Right ventricle myocardium inferior (tissue), 1 donor: Measurements from ENCODE around the gene CTBP2. TPM values are rescaled to one million over a fixed set of nuclear protein-coding genes. Genes with fewer than 3 reads are reported as not detected.

Source experiments
- ATAC-seq: fragments of 200-7000 bp; cut with Tn5 transposase; one replicate; pipeline ENCODE4 v1.9.1; 2020; ENCODE audit warnings: mild to moderate bottlenecking, moderate library complexity
- DNase-seq: peaks from one replicate; pipeline ENCODE4 v3.0.0; 2021; ENCODE audit errors: missing footprints
- intact Hi-C: fragments of 100-400 bp; cut with DNase I; formaldehyde crosslinking; loops from one replicate; pipeline ENCODE4 v1.11.0; 2022
- total RNA-seq: library from RNA; stranded (reverse); fragmentation: NEBNext Ultra II Directional; extraction: Animal tissue kit (Norgen Biotek cat#: 25700); gene quantifications from one replicate; pipeline ENCODE4 v1.2.1, GENCODE V29; 2021
- donor health status: DM: no; HTN: yes; CAD: no; lungs with severe emphysema.

CTBP2 gene
- total RNA-seq, 1 donor from 2014 or later = 31.3 TPM

DNA sequence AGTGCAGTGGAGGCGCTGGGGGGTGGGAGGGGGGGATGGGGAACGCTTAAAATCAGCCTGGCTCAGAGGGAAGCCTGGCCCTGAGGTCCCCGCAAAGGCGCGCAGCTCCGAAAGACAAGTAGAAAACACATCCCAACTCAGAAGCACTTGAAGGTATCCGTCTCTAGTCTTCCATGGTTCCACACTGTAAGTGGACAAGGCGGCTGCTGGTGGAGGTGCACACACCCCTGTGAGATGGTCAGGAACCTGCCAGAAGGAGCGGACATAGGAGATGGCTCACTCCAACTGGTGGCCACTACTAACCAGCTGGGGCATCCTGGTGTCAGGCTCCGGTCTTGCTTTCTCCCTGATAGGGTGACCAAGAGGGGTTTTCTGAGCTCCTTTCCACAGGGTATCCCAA lies 41.7 kb downstream of the CTBP2 start:
- no peak for ATAC-seq
- no peak for DNase-seq
- intact Hi-C loops = loop anchor here (5.0 kb wide), 1 partner anchor 34 kb away; no protein-coding TSS in a partner anchor

- intact Hi-C loops = loop anchor here (5.0 kb wide), 1 partner anchor 34 kb away; no protein-coding TSS in a partner anchor
- DNase-seq = no peak
- peak; percentile 45 for ATAC-seq
These were observed 42.3 kb downstream of the CTBP2 start for GRCh38 chr10:125118011-125118611.

DNA sequence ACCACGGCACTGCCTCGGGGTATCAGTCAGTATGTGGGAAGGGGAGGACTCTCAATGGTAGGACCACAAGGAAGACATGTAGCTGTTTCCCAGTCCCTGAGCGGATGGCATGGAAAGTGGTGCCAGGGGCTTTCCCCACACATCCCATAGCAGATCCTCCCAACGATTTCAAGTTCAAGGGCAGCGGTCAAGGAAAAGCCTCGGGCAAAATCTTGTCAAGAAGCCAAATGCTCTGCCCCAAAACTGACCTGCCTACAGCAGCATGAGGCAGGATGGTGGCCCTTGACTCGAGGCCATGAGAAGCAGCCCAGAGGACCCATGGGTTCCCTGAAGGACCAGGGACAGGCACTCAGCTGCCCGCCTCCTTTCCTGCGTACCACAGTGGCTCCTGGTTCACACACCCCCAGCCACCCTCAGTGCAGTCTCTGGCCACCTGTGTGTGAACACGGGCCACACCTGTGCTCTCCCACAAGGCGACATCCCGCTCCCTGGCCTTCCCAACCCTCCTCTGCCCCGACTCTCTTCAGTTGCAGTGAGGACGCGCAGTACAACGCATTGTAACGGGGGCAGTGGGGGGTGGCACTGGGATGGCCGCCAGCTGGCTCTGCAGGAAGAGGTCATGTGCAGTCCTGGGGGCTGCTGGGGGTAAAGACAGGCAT lies 43.6 kb downstream of the CTBP2 start:
- no peak for ATAC-seq
- intact Hi-C loops = loop anchor here (5.0 kb wide), 1 partner anchor 36 kb away; no protein-coding TSS in a partner anchor
- DNase-seq = no peak

DNA sequence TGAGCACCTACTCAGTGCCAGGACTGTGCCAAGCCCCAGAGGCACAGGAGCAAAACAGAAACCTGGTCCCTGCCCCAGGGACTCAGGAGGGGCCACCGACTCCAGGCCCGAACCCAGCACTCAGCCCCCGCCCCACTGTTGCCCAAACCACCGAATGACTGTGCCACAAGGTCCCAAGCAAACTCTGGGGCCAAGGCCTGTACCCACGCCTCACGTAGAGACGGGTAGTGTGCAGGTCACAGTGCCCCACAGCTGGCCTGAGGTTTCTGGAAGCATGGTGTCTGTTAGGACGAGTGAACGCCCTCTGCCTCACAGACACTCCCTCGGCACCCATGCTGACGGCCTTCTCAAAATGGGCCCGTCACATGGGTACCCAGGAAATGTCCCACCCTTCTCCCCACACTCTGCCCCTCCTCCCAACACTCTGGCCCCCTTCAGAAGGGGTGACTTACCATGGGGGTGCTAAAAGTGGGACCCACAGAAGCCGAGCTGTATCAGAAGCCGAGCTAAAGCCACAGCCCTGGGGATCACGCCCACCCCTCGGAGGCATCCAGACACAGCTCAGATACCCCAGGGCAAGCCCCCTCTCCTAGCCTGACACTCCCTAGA lies 44.2 kb downstream of the CTBP2 start:
- no peak for ATAC-seq
- DNase-seq = no peak
- intact Hi-C loops = loop anchor here (5.0 kb wide), 1 partner anchor 36 kb away; no protein-coding TSS in a partner anchor

DNA sequence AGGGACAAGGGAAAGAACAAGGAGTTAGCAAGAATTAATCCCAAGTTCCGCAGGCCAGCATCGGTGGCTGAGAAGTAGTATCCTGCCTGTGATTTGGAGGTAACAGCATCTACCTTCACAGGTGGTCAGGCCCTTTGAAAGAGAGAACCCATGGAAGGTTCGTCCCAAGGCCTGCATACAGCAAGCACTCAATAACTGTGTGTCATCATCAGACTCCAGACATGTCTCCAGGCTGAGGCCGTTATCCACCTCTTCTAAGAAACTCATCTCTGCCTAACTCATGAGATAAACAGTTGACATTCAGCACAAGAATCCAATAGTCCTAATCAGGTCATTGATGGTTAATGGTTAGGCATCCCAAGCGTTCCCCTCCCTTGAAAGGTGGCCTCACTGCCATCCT lies 45.0 kb downstream of the CTBP2 start:
- DNase-seq (no peak), ATAC-seq (no peak)
- intact Hi-C loops = loop anchor here (5.0 kb wide), 1 partner anchor 37 kb away; no protein-coding TSS in a partner anchor

- DNase-seq (no peak), ATAC-seq (no peak)
- intact Hi-C loops = loop anchor here (5.0 kb wide), 1 partner anchor 37 kb away; no protein-coding TSS in a partner anchor
These were observed 45.5 kb downstream of the CTBP2 start for GRCh38 chr10:125114761-125115391.

GRCh38 chr10:125113691-125114371 lies 46.5 kb downstream of the CTBP2 start:
- intact Hi-C loops = no loop called here
- peak; percentile 44 for ATAC-seq
- no peak for DNase-seq

GRCh38 chr10:125112697-125113494 lies 47.5 kb downstream of the CTBP2 start:
- intact Hi-C loops = no loop called here
- DNase-seq (no peak), ATAC-seq (no peak)

DNA sequence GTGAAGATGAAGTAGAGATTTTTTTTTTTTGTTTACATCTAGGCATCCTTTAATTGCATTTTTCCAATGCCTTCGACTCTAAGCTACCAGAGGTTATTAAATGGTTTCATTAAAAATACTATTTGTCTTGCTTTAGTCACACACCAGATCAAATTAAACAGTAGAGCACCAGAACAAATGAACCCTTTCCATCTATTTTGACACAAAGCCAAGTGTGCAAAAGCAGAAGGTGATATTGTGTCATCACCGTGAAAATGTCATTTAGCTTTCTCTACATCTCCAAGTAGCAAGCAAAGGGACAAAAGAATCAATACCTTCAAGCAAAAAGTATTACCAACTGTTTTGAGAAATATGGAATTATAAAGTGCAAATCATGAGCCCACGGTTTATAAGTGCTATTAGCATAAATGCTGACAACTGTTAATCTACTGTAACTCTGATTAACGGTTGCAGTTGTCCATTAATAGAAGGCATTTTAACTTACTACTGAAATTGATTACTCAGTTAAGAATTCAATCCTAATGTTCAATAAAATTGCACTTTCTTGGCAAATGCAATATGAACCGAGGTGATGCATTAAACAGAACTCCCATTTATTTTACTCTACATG lies 49.1 kb downstream of the CTBP2 start:
- intact Hi-C loops = no loop called here
- DNase-seq (no peak), ATAC-seq (no peak)

GRCh38 chr10:125107965-125108580 lies 52.3 kb downstream of the CTBP2 start:
- intact Hi-C loops = no loop called here
- no peak for ATAC-seq
- DNase-seq = no peak

GRCh38 chr10:125107166-125107949 lies 53.0 kb downstream of the CTBP2 start:
- intact Hi-C loops = no loop called here
- DNase-seq (no peak), ATAC-seq (no peak)

GRCh38 chr10:125106586-125106985 lies 53.8 kb downstream of the CTBP2 start:
- intact Hi-C loops = no loop called here
- ATAC-seq (no peak), DNase-seq (no peak)

- no peak for ATAC-seq
- no peak for DNase-seq
- intact Hi-C loops = no loop called here
These were observed 54.6 kb downstream of the CTBP2 start for GRCh38 chr10:125105706-125106255.

- DNase-seq = no peak
- intact Hi-C loops = no loop called here
- ATAC-seq = no peak
These were observed 55.2 kb downstream of the CTBP2 start for GRCh38 chr10:125105155-125105554.

DNA sequence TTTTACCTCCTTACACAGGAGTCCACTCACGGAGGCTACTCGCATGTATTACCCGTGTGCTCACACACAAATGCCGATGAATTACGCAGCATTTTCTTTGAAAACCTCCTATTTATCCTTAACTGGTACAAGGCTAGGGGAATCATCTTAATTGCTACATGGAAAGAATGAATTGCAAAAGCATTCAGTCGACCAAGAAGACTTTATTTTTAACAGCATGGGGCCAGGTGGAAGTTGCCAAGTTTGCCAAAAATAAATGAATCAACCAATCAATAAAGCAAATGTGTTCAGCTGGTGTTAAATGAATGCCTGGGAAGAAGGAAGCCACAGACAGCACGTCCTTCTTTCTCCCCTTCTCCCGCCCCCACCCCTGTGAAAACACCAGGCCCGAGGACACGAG lies 55.8 kb downstream of the CTBP2 start:
- ATAC-seq = no peak
- DNase-seq = no peak
- intact Hi-C loops = no loop called here

GRCh38 chr10:125103924-125104323 lies 56.4 kb downstream of the CTBP2 start:
- intact Hi-C loops = no loop called here
- DNase-seq (no peak), ATAC-seq (no peak)
